HepG2 (cell line): ENCODE results near the gene DHH. TPM values are rescaled to one million over a fixed set of nuclear protein-coding genes. Genes with fewer than 3 reads are reported as not detected.

Source experiments
- ATAC-seq: fragments of 200-7000 bp; cut with Tn5 transposase; 3 replicates; pipeline ENCODE4 v1.9.1; 2020; ENCODE audit warnings: mild to moderate bottlenecking, moderate library complexity
- BruUV-seq: library from RNA; stranded (reverse); fragments of 400-500 nt; replicated peaks from 2 replicates; lab custom pipeline; 2021; lab: Mats Ljungman, UMichigan
- CTCF ChIA-PET: fragments of 300-600 bp; formaldehyde crosslinking; extraction: SDS; loops from one replicate; lab custom pipeline; 2021; ENCODE audit warnings: low total read pairs, inconsistent platforms, low intra/inter-chr PET ratio; lab: Yijun Ruan, JAX
- POLR2A ChIA-PET: fragments of 350-600 bp; sonication (Branson Sonifier 250); formaldehyde crosslinking; loops from one replicate; lab custom pipeline; 2020; ENCODE audit warnings: antibody characterized with exemption, inconsistent platforms; lab: Yijun Ruan, JAX
- DNase-seq: peaks from one replicate; pipeline ENCODE4 v3.0.0-alpha.2; 2015; ENCODE audit warnings: low spot score
- FAIRE-seq: peaks from 3 replicates; lab custom pipeline; 2011; peaks lifted over from hg19 to GRCh38; lab: Jason Lieb, UNC
- H2AFZ ChIP-seq: one replicate; pipeline ENCODE4 v1.6.1; 2011; ENCODE audit warnings: low read length, inconsistent platforms
- H3K27ac ChIP-seq: fragments of 300-600 bp; 3 replicates; pipeline ENCODE4 v1.8.0; 2011; ENCODE audit warnings: mixed run types, mild to moderate bottlenecking, mixed read lengths, low read length, inconsistent platforms; ENCODE audit not compliant: insufficient read depth; ENCODE audit errors: extremely low read length
- H3K27me3 ChIP-seq, 2 experiments: fragments of 200-600 bp in 1 of 2; 2 replicates in 1 of 2; 3 replicates in 1 of 2; pipeline versions ENCODE4 v1.6.0 to v1.8.0; 2011; ENCODE audit warnings: low read length in 2 of 2, mild to moderate bottlenecking in 2 of 2, moderate library complexity in 2 of 2, inconsistent platforms in 1 of 2; ENCODE audit not compliant: insufficient read depth in 2 of 2, control insufficient read depth in 1 of 2
- H3K36me3 ChIP-seq, 2 experiments: fragments of 200-600 bp in 1 of 2; replicated peaks in 1 of 2; 2 replicates in 1 of 2; 3 replicates in 1 of 2; pipeline versions ENCODE4 v1.5.1 to v1.8.0; 2011; ENCODE audit warnings: low read length in 2 of 2, inconsistent platforms in 1 of 2; ENCODE audit not compliant: insufficient read depth in 2 of 2, control insufficient read depth in 1 of 2
- H3K4me1 ChIP-seq: 2 replicates; pipeline ENCODE4 v1.5.1; 2012; ENCODE audit warnings: low read length, inconsistent platforms; ENCODE audit not compliant: insufficient read depth
- H3K4me2 ChIP-seq: 2 replicates; pipeline ENCODE4 v1.6.0; 2011; ENCODE audit warnings: low read depth, low read length, inconsistent platforms
- H3K4me3 ChIP-seq, 3 experiments: fragments of 200-600 bp in 1 of 3; sonication (generic), shearing (Covaris generic) in 1 of 3; replicated peaks in 1 of 3; 2 replicates each; pipeline ENCODE4 v1.5.1; 2011 to 2016; ENCODE audit warnings: low read length in 3 of 3, inconsistent platforms in 2 of 3, low read depth in 2 of 3, mild to moderate bottlenecking in 2 of 3, control low read depth in 1 of 3, mixed read lengths in 1 of 3; ENCODE audit not compliant: insufficient read depth in 1 of 3
- H3K79me2 ChIP-seq: one replicate; pipeline ENCODE4 v1.6.1; 2011; ENCODE audit warnings: low read length, inconsistent platforms; ENCODE audit not compliant: insufficient read depth
- H3K9ac ChIP-seq: 2 replicates; pipeline ENCODE4 v1.6.0; 2011; ENCODE audit warnings: mild to moderate bottlenecking, low read depth, low read length, inconsistent platforms; ENCODE audit not compliant: insufficient read depth
- H3K9me3 ChIP-seq: 2 replicates; pipeline ENCODE4 v1.5.1; 2012; ENCODE audit warnings: mild to moderate bottlenecking, low read length
- H4K20me1 ChIP-seq: 2 replicates; pipeline ENCODE4 v1.6.0; 2011; ENCODE audit warnings: inconsistent platforms, mild to moderate bottlenecking, low read length, moderate library complexity; ENCODE audit not compliant: insufficient read depth
- ATF7 ChIP-seq, 2 experiments: fragments of 450-650 bp in 1 of 2; sonication (generic) in 1 of 2; formaldehyde crosslinking in 1 of 2; IDR thresholded peaks; 2 replicates each; pipeline versions ENCODE4 v1.4.0 to v1.6.1; 2016 to 2020; ENCODE audit warnings: antibody characterized with exemption in 1 of 2, mild to moderate bottlenecking in 1 of 2, missing genetic modification reagents in 1 of 2
- MYPOP ChIP-seq: sonication (generic); formaldehyde crosslinking; IDR thresholded peaks from 2 replicates; pipeline ENCODE4 v1.8.1; 2023; ENCODE audit warnings: mild to moderate bottlenecking, moderate library complexity, missing genetic modification reagents
- ZBTB43 ChIP-seq: sonication (generic); formaldehyde crosslinking; conservative IDR thresholded peaks from 2 replicates; pipeline ENCODE4 v1.4.0; 2020; ENCODE audit warnings: missing genetic modification reagents
- ZNF142 ChIP-seq: sonication (generic); formaldehyde crosslinking; IDR thresholded peaks from 2 replicates; pipeline ENCODE4 v1.4.0; 2020; ENCODE audit warnings: missing genetic modification reagents
- ZNF20 ChIP-seq: sonication (generic); formaldehyde crosslinking; IDR thresholded peaks from 2 replicates; pipeline ENCODE4 v1.4.0; 2020; ENCODE audit warnings: mild to moderate bottlenecking, moderate library complexity, missing genetic modification reagents
- ZNF232 ChIP-seq: sonication (generic); formaldehyde crosslinking; IDR thresholded peaks from 2 replicates; pipeline ENCODE4 v1.4.0; 2020; ENCODE audit warnings: missing genetic modification reagents, borderline replicate concordance
- ZNF234 ChIP-seq: sonication (generic); formaldehyde crosslinking; conservative IDR thresholded peaks from 2 replicates; pipeline ENCODE4 v1.5.1; 2020; ENCODE audit warnings: mild to moderate bottlenecking, missing genetic modification reagents
- WGBS: methylation state at CpG from one replicate; pipeline ENCODE4 v1.1.6; 2017; ENCODE audit warnings: low lambda C conversion rate; 5-methylcytosine and 5-hydroxymethylcytosine counted together
- in situ Hi-C: cut with HindIII; loops from 2 replicates; pipeline ENCODE4 v1.10.0; 2017; ENCODE audit warnings: low pct_unique_long_range_greater_than_20kb; ENCODE audit not compliant: extremely low pct_ligation_motif_present
- intact Hi-C: fragments of 100-400 bp; cut with micrococcal nuclease; formaldehyde crosslinking; loops from one replicate; pipeline ENCODE4 v1.10.0; 2022; ENCODE audit not compliant: unreplicated experiment
- polyA plus RNA-seq, 8 experiments: library from polyadenylated mRNA; depleted of rRNA in 3 of 8; stranded (reverse) in 7 of 8; unstranded in 1 of 8; fragments of >200 nt; fragmentation: Illumina TruSeq in 4 of 8; extraction: Trizol in 4 of 8; gene quantifications; 2 replicates each; pipeline versions ENCODE4 v1.2.1 to v1.2.3, GENCODE V29; 2011 to 2016; ENCODE audit warnings: low read depth in 4 of 8, missing spikeins in 1 of 8, mixed read lengths in 1 of 8; ENCODE audit not compliant: insufficient read depth in 1 of 8
- total RNA-seq, 5 experiments: library from RNA; depleted of rRNA; stranded (reverse); fragments of >200 nt; fragmentation: Illumina TruSeq; extraction: Trizol; gene quantifications; 2 replicates each; pipeline ENCODE4 v1.2.3, GENCODE V29; 2016; ENCODE audit warnings: low read depth in 1 of 5
- TF ChIP-seq, protein P1 (sequence below): sonication (generic); formaldehyde crosslinking; IDR thresholded peaks from 2 replicates; pipeline ENCODE4 v1.5.1; 2020; ENCODE audit warnings: mild to moderate bottlenecking, missing genetic modification reagents, moderate library complexity

DHH gene
- total and polyA plus RNA-seq, 2 of the 13 experiments (the other 11 are each of a cell fraction or from before 2014, with no cell fraction given): not detected

DNA sequence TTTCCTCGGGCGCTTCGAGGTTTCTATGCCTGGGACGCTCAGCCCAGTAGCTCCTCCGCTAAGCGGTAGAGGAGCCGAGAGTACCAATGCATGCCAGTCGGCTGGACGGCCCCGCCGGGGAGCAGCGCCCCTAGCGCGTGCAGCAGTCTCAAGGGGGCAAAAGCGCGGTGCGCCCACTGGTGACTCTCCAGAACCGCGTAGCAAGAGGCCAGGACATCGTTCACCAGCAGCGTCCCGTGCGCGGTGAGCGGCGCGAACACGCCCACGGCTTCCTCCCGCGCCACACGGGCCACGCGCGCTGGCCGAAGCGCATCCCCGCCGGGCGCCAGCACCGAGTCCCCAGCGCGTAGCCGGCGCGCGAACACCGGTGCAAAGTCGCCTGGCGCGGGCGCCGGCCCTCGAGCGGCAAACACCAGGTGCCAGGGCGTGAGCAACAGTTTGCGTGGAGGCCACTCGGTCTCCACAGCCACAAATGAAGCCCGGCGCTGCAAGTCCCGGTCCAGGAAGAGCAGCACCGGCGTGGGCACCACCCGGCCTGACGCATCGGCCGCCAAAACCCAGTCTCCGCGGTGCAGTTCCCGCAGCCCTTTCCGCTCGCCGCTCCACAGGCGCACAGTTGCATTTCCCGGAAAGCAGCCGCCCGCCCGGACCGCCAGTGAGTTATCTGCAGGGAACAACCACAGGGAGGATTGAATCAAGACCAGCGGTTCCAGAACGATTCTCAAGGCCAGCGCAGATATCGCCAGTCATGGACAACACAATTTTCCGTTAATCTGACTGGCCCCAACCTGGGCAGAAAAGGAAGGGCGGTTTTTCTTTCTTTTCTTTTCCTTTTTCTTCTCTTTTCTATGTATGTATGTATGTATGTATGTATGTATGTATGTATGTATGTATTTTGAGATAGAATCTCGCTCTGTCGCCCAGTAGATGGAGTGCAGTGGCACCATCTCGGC, 4.5 kb downstream of the DHH start (continued):
- peak; percentile 88 for TF ChIP-seq ZNF142 (CRISPR knock-in tag)

GRCh38 chr12:49088932-49089330, 5.7 kb downstream of the DHH start:
- Histone ChIP-seq H3K36me3 (no peaks in the 10 kb centered on the region), H2AFZ (no peak overlapping the region), H3K9me3 (no peaks in the 10 kb centered on the region), H3K4me3 (no peak overlapping the region), H3K4me1 (peaks cover 49% of the 10 kb centered on the region), H3K27ac (no peak overlapping the region)
- FAIRE-seq: no peak
- in situ Hi-C loops: no loop called here
- TF ChIP-seq ZNF234 (CRISPR knock-in tag) (no peak), ZBTB43 (CRISPR knock-in tag) (no peak), ZNF20 (no peak), ATF7 (IDR thresholded peaks at IDR 0.05) (no peak), ATF7 (CRISPR knock-in tag; IDR thresholded peaks at IDR 0.05) (no peak), MYPOP (CRISPR knock-in tag) (no peak), ZNF232 (CRISPR knock-in tag) (no peak)
- TF ChIP-seq, protein P1, sequence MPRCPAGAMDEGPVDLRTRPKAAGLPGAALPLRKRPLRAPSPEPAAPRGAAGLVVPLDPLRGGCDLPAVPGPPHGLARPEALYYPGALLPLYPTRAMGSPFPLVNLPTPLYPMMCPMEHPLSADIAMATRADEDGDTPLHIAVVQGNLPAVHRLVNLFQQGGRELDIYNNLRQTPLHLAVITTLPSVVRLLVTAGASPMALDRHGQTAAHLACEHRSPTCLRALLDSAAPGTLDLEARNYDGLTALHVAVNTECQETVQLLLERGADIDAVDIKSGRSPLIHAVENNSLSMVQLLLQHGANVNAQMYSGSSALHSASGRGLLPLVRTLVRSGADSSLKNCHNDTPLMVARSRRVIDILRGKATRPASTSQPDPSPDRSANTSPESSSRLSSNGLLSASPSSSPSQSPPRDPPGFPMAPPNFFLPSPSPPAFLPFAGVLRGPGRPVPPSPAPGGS (CRISPR knock-in tag): no peak
- TF ChIP-seq, all 625 proteins: peak for 0
- peaks cover 9 to 59% of the 10 kb centered on the region in 2 experiments; a peak in 4 of 5 replicates for H3K27me3 ChIP-seq
- no TSS peak for BruUV-seq
- intact Hi-C loops: loop anchor here (1.0 kb wide), 1 partner anchor 32 kb away; no protein-coding TSS in a partner anchor
- 65% methylated on average over 6 of the region's 6 CpGs for WGBS
- no peak for ATAC-seq
- no peaks in the 10 kb centered on the region for H3K79me2 ChIP-seq
- ChIA-PET CTCF (interaction anchor here (1.4 to 3.0 kb wide), 4 partner anchors 10 to 41 kb away, joined by 3 to 30 read pairs (median 7); partner anchors contain the start of gene LMBR1L), POLR2A (interaction anchor here (1.5 to 2.7 kb wide), 3 partner anchors 19 to 42 kb away, joined by 7 to 16 read pairs (median 10); partner anchors contain the start of genes RHEBL1 and TUBA1B)
- no peaks in the 10 kb centered on the region for H4K20me1 ChIP-seq
- no peak for DNase-seq
- no peak overlapping the region for H3K4me2 ChIP-seq
- no peak overlapping the region for H3K9ac ChIP-seq
